ENCODE results near the gene ATF7. TPM values are rescaled to one million over a fixed set of nuclear protein-coding genes. Genes with fewer than 3 reads are reported as not detected.

Gene ATF7
- total and polyA plus RNA-seq, 2 experiments from 2014 or later: 9.1 to 13.8 TPM

GRCh38 chr12:53513712-53514410, 112.3 kb downstream of the ATF7 start:
- Histone ChIP-seq H3K27me3 (no peaks in the 10 kb centered on the region), H3K4me1 (ENCODE audit: low read depth) (no peaks in the 10 kb centered on the region), H3K36me3 (peaks cover 33% of the 10 kb centered on the region), H3K9me3 (ENCODE audit: low read depth) (no peaks in the 10 kb centered on the region), H3K4me3 (no peak overlapping the region), H3K27ac (no peak overlapping the region)
- TF ChIP-seq, protein P1, sequence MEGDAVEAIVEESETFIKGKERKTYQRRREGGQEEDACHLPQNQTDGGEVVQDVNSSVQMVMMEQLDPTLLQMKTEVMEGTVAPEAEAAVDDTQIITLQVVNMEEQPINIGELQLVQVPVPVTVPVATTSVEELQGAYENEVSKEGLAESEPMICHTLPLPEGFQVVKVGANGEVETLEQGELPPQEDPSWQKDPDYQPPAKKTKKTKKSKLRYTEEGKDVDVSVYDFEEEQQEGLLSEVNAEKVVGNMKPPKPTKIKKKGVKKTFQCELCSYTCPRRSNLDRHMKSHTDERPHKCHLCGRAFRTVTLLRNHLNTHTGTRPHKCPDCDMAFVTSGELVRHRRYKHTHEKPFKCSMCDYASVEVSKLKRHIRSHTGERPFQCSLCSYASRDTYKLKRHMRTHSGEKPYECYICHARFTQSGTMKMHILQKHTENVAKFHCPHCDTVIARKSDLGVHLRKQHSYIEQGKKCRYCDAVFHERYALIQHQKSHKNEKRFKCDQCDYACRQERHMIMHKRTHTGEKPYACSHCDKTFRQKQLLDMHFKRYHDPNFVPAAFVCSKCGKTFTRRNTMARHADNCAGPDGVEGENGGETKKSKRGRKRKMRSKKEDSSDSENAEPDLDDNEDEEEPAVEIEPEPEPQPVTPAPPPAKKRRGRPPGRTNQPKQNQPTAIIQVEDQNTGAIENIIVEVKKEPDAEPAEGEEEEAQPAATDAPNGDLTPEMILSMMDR (IDR thresholded peaks at IDR 0.05; ENCODE audit: low read depth, low read length): no peak
- no peak for DNase-seq (ENCODE audit: low read depth in 1 of 2, low spot score in 1 of 2)

- Histone ChIP-seq H3K4me1 (ENCODE audit: low read depth) (no peaks in the 10 kb centered on the region), H3K27ac (peak overlapping the region; percentile 16), H3K36me3 (peaks cover 17% of the 10 kb centered on the region), H3K4me3 (no peak overlapping the region), H3K9me3 (ENCODE audit: low read depth) (no peaks in the 10 kb centered on the region), H3K27me3 (no peaks in the 10 kb centered on the region)
- TF ChIP-seq, protein P1 (IDR thresholded peaks at IDR 0.05; ENCODE audit: low read depth, low read length): no peak
- no peak for DNase-seq (ENCODE audit: low read depth in 1 of 2, low spot score in 1 of 2)
Measured at GRCh38 chr12:53510181-53510812, 115.9 kb downstream of the ATF7 start.

- Histone ChIP-seq H3K4me1 (ENCODE audit: low read depth) (no peaks in the 10 kb centered on the region), H3K27me3 (no peaks in the 10 kb centered on the region), H3K4me3 (no peak overlapping the region), H3K36me3 (peaks cover 10% of the 10 kb centered on the region), H3K27ac (no peak overlapping the region), H3K9me3 (ENCODE audit: low read depth) (no peaks in the 10 kb centered on the region)
- TF ChIP-seq, protein P1 (IDR thresholded peaks at IDR 0.05; ENCODE audit: low read depth, low read length): peak; percentile 93
- peak; percentile 84 to 87 for DNase-seq (ENCODE audit: low read depth in 1 of 2, low spot score in 1 of 2)
Measured at GRCh38 chr12:53508534-53509170, 117.5 kb downstream of the ATF7 start.

DNA sequence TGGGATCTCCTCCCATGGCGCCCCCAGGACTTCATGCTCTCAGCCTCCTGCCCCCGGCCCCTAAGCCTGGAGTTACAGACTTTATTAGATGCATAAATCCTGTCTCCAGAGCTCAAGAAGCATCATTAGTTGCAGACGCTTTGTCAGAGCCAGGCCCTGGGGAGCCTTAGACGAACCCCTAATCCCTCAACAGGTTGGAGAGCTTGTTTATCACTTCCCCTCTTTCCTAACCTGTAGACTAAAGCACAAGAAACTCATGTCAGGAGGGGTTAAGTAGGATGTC, 118.6 kb downstream of the ATF7 start:
- Histone ChIP-seq H3K27me3 (no peaks in the 10 kb centered on the region), H3K4me3 (no peak overlapping the region), H3K9me3 (ENCODE audit: low read depth) (no peaks in the 10 kb centered on the region), H3K36me3 (peaks cover 5% of the 10 kb centered on the region), H3K27ac (no peak overlapping the region), H3K4me1 (ENCODE audit: low read depth) (no peaks in the 10 kb centered on the region)
- no peak for DNase-seq (ENCODE audit: low read depth in 1 of 2, low spot score in 1 of 2)
- TF ChIP-seq, protein P1 (IDR thresholded peaks at IDR 0.05; ENCODE audit: low read depth, low read length): no peak

- no peak within 1 kb of the TSS for H3K4me3 ChIP-seq
- TF ChIP-seq, protein P1 (IDR thresholded peaks at IDR 0.05; ENCODE audit: low read depth, low read length): no peak
- H3K4me1 ChIP-seq (ENCODE audit: low read depth): peaks cover under 1% of the 10 kb centered on the region
- peaks cover 5% of the 10 kb centered on the region for H3K36me3 ChIP-seq
- no peak within 1 kb of the TSS for H3K27ac ChIP-seq
- H3K9me3 ChIP-seq (ENCODE audit: low read depth): no peaks in the 10 kb centered on the region
- H3K27me3 ChIP-seq: no peaks in the 10 kb centered on the region
- no peak for DNase-seq (ENCODE audit: low read depth in 1 of 2, low spot score in 1 of 2)
Measured at GRCh38 chr12:53506881-53507602, 119.1 kb downstream of the ATF7 start, which contains the start of gene NPFF. Gene NPFF (minus strand): TSS chr12:53507484. CDS start chr12:53507474, 10 bp downstream.
